Activated naive CD4-positive, alpha-beta T cell treated with anti-CD3 and anti-CD28 coated beads for 36 hours (primary cell): ENCODE results near the gene OR2AT4. TPM values are rescaled to one million over a fixed set of nuclear protein-coding genes. Genes with fewer than 3 reads are reported as not detected.

Experiments used
- CTCF ChIA-PET: fragments of 350-600 bp; sonication (Branson Sonifier 250); formaldehyde crosslinking; loops from one replicate; lab custom pipeline; 2021; ENCODE audit warnings: antibody characterized with exemption; lab: Charles Lee
- DNase-seq: peaks from one replicate; pipeline ENCODE4 v3.0.0-alpha.2; 2020
- H3K27ac Mint-ChIP-seq: one replicate; pipeline ENCODE4 v1.8.0; 2021; ENCODE audit warnings: mild to moderate bottlenecking, mixed read lengths
- H3K27me3 Mint-ChIP-seq: one replicate; pipeline ENCODE4 v1.8.0; 2021; ENCODE audit warnings: low read depth, mixed read lengths
- H3K36me3 Mint-ChIP-seq: one replicate; pipeline ENCODE4 v1.8.0; 2021; ENCODE audit warnings: low read depth, mixed read lengths
- H3K4me1 Mint-ChIP-seq: one replicate; pipeline ENCODE4 v1.8.0; 2021; ENCODE audit warnings: low read depth, mixed read lengths
- H3K4me3 Mint-ChIP-seq: one replicate; pipeline ENCODE4 v1.8.0; 2021; ENCODE audit warnings: mild to moderate bottlenecking, moderate library complexity, mixed read lengths
- H3K9me3 Mint-ChIP-seq: one replicate; pipeline ENCODE4 v1.8.0; 2021; ENCODE audit warnings: mixed read lengths
- intact Hi-C: fragments of 100-400 bp; cut with micrococcal nuclease; formaldehyde crosslinking; loops from one replicate; pipeline ENCODE4 v1.15.1; 2023
- total RNA-seq, 2 experiments: library from RNA; stranded (reverse); gene quantifications; one replicate each; pipeline ENCODE4 v1.2.3, GENCODE V29; 2021

The OR2AT4 gene
- total RNA-seq, 2 experiments from 2014 or later = not detected

DNA sequence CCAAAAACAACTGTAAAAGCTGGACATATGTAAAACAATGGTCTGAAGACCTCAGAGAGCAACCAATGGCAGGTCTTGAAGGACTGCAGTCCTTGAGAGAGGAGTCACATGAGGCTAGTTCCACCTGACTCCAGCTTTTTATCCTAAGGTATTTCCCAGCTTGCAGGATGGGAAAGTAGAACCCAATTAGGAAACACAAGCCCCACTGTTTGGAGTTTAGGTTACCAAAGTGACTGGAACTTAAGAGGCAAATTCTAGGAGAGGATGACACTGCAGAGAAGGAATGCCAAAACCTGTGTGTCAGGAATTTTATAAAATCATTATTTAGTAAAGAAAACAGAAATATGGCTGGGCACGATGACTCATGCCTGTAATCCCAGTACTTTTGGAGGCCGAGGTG, 18.4 kb downstream of the OR2AT4 start:
- intact Hi-C loops = no loop called here
- Mint-ChIP-seq H3K4me3 (no peak overlapping the region), H3K36me3 (no peaks in the 10 kb centered on the region), H3K27ac (no peak overlapping the region), H3K4me1 (no peaks in the 10 kb centered on the region), H3K9me3 (no peaks in the 10 kb centered on the region), H3K27me3 (peaks cover 19% of the 10 kb centered on the region)
- CTCF ChIA-PET = no interaction called here
- DNase-seq = no peak

DNA sequence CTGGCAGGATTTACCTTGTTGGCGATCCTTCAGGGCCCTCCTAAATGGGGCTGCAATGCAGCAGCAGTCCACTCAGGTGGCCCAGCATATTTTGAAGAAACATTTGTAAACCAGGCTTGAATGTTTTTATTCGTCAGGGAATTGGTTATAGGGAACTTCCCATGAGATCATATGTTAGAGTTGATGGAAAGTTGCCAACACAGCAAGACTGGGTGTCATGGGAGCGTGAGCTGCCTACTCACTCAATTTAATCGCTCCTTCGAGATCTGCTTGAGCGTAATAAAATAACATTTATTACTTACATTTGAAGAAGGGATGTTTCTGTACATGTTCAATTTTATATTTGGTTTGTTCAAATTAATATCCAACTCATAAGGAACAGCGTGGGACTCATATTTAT, 19.4 kb downstream of the OR2AT4 start:
- H3K27ac Mint-ChIP-seq = no peak overlapping the region
- H3K4me1 Mint-ChIP-seq = no peaks in the 10 kb centered on the region
- CTCF ChIA-PET = no interaction called here
- intact Hi-C loops = no loop called here
- H3K4me3 Mint-ChIP-seq = no peak overlapping the region
- peaks cover 15% of the 10 kb centered on the region for H3K27me3 Mint-ChIP-seq
- DNase-seq = no peak
- H3K36me3 Mint-ChIP-seq = no peaks in the 10 kb centered on the region
- no peaks in the 10 kb centered on the region for H3K9me3 Mint-ChIP-seq

DNA sequence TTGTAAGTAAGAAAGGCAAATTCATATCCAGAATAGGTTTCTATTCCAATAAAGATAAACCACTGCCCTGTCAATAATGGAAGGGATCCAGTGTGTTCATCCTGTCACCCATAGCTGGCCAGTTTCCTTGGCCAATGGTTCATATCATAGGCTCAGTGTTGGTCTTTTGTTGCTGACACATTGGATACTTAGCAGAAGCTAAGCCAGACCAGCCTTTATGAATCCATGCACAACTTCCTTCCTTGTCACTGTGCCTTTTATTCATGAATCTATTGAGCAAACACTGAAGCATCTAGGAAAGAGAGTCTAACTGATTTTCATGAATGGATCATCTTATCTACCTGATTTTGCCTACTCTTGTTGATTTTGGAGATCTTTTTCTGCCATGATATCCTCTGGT, 20.0 kb downstream of the OR2AT4 start:
- no peaks in the 10 kb centered on the region for H3K36me3 Mint-ChIP-seq
- no peak overlapping the region for H3K4me3 Mint-ChIP-seq
- no peaks in the 10 kb centered on the region for H3K9me3 Mint-ChIP-seq
- peaks cover 15% of the 10 kb centered on the region for H3K27me3 Mint-ChIP-seq
- CTCF ChIA-PET = no interaction called here
- H3K27ac Mint-ChIP-seq = no peak overlapping the region
- H3K4me1 Mint-ChIP-seq = no peaks in the 10 kb centered on the region
- no peak for DNase-seq
- intact Hi-C loops = no loop called here

DNA sequence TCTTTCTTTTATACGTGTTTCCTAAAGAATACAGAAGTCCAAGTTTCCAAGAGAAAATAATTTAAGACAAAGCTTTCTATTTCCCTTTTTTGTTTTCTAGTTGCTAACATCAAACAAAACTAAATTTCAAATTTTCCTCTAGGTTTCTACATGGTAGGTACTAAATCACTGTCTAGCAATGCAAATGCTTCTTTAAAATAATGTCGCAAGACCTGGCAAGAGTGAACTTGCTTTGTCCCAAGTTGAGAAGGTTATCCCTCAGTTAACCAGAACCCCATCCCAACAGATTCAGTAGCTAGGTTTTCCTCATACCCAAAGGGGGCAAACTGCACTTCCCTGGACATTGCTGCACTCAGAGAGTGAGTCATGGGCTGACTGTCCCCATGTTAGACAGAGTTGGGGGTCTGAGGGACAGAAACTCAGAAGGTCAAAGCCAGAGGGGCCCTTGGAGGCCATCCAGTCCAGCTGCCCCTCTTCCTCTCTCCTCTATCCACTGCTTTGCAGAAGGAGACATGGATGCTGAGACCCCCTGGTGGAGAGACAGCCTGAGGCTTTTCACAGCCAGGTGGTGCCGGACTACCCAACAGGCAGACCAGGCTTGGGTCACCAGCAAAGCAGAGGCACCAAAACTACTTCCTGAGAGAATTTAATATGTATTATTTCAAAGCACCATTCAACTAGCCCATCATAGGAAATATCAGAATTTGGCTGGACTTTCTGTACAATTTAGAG, 23.1 kb downstream of the OR2AT4 start:
- Mint-ChIP-seq H3K27ac (no peak overlapping the region), H3K9me3 (no peaks in the 10 kb centered on the region), H3K4me1 (no peaks in the 10 kb centered on the region), H3K27me3 (peaks cover 14% of the 10 kb centered on the region), H3K36me3 (no peaks in the 10 kb centered on the region), H3K4me3 (no peak overlapping the region)
- CTCF ChIA-PET = interaction anchor here (0.6 kb wide), 1 partner anchor 148 kb away, joined by 3 read pairs; no protein-coding TSS in a partner anchor
- intact Hi-C loops = no loop called here
- DNase-seq = no peak

DNA sequence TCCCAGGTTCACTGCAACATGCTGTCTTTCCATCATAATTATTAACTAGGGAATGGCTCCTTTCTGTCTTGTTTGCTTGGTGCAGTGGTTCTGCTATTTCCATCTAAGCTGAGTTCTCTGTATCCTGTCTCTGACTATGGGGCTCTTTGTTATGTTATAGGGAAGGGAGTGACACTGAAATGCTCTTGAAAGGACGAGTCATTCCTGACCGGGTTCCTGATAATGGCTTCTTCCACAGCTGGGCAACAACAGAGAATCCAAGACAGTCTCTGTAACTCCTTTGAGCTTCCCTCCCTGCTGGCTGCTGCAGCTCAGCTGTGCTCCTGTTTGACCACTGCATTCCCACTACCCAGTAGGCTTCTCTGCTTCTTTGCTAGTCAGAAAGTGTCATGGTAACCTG, 24.1 kb downstream of the OR2AT4 start:
- Mint-ChIP-seq H3K27me3 (peaks cover 11% of the 10 kb centered on the region), H3K4me3 (no peak overlapping the region), H3K27ac (no peak overlapping the region), H3K4me1 (no peaks in the 10 kb centered on the region), H3K9me3 (no peaks in the 10 kb centered on the region), H3K36me3 (no peaks in the 10 kb centered on the region)
- DNase-seq = no peak
- intact Hi-C loops = no loop called here
- CTCF ChIA-PET = no interaction called here

DNA sequence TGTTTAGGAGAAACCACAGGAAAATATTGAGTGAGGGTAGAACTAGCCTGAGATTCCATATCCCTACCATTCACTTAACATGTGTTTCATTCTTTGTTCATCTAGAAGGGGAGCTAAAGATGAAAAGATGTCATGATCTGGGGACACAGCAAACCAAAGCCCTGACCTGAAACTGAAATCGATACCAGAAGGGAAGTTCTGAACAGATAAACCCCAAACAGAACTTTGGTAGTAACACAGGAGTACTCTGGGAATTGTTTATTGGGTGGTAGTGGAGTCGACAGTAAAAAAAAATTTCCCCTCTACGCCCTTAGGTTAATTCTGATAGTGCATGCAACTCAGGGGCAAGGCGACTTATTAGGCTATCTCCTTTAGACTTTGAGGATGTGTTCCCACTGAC, 27.2 kb downstream of the OR2AT4 start:
- DNase-seq = no peak
- intact Hi-C loops = no loop called here
- CTCF ChIA-PET = interaction anchor here (0.6 kb wide), 1 partner anchor 94 kb away, joined by 3 read pairs; no protein-coding TSS in a partner anchor
- H3K4me1 Mint-ChIP-seq = no peaks in the 10 kb centered on the region
- H3K36me3 Mint-ChIP-seq = no peaks in the 10 kb centered on the region
- H3K27me3 Mint-ChIP-seq = peaks cover 20% of the 10 kb centered on the region
- no peaks in the 10 kb centered on the region for H3K9me3 Mint-ChIP-seq
- H3K27ac Mint-ChIP-seq = no peak overlapping the region
- no peak overlapping the region for H3K4me3 Mint-ChIP-seq

DNA sequence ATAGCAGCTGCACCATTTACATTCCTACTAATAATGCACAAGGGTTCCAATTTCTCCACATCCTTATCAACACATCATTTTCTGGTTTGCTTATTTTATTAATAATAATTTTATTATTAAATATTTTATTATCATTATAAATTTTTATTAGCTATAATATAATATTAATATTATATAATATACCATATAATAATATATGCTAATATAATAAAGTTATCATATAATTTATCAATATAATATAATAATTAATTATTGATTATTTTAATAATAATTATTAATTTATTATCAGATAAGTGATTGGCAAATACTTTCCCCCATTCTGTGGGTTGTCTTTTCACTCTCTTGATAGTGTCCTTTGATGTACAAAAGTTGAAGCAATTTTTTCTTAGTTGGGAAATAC, 27.7 kb downstream of the OR2AT4 start:
- CTCF ChIA-PET = interaction anchor here (0.6 kb wide), 1 partner anchor 93 kb away, joined by 3 read pairs; no protein-coding TSS in a partner anchor
- no peaks in the 10 kb centered on the region for H3K36me3 Mint-ChIP-seq
- intact Hi-C loops = no loop called here
- no peak for DNase-seq
- no peak overlapping the region for H3K4me3 Mint-ChIP-seq
- no peak overlapping the region for H3K27ac Mint-ChIP-seq
- H3K9me3 Mint-ChIP-seq = no peaks in the 10 kb centered on the region
- H3K4me1 Mint-ChIP-seq = no peaks in the 10 kb centered on the region
- H3K27me3 Mint-ChIP-seq = peaks cover 20% of the 10 kb centered on the region

GRCh38 chr11:75068559-75068958, 28.1 kb downstream of the OR2AT4 start:
- Mint-ChIP-seq H3K36me3 (no peaks in the 10 kb centered on the region), H3K27me3 (peaks cover 20% of the 10 kb centered on the region), H3K4me1 (no peaks in the 10 kb centered on the region), H3K4me3 (no peak overlapping the region), H3K27ac (no peak overlapping the region), H3K9me3 (no peaks in the 10 kb centered on the region)
- CTCF ChIA-PET = no interaction called here
- no peak for DNase-seq
- intact Hi-C loops = no loop called here

DNA sequence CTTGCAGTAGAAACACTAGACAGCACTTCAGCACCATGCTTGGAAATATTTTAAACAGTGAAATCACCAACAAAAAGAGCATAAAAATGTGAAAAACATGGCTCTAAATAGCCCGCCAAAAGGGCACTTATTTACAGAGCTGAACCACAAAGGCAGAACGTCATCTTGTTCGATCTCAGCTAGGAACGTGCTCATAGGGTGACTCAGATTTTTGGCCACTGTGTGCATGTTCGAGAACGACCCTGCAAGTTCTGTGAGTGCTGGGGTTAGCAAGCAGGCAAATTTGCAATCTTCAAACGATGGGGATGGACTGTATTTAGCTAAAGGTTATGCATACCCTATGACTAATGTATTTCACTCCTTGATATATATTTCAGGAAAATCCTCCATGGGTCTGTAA, 30.6 kb downstream of the OR2AT4 start:
- intact Hi-C loops = no loop called here
- Mint-ChIP-seq H3K36me3 (no peaks in the 10 kb centered on the region), H3K27me3 (peaks cover 15% of the 10 kb centered on the region), H3K9me3 (no peaks in the 10 kb centered on the region), H3K27ac (no peak overlapping the region), H3K4me1 (no peaks in the 10 kb centered on the region), H3K4me3 (no peak overlapping the region)
- DNase-seq = no peak
- CTCF ChIA-PET = interaction anchor here (0.6 to 1.3 kb wide), 3 partner anchors 44 to 155 kb away, joined by 3 read pairs; no protein-coding TSS in a partner anchor

- intact Hi-C loops = no loop called here
- Mint-ChIP-seq H3K9me3 (no peaks in the 10 kb centered on the region), H3K4me1 (no peaks in the 10 kb centered on the region), H3K27ac (no peak overlapping the region), H3K27me3 (peaks cover 17% of the 10 kb centered on the region), H3K36me3 (no peaks in the 10 kb centered on the region), H3K4me3 (no peak overlapping the region)
- CTCF ChIA-PET = interaction anchor here (1.6 kb wide), 1 partner anchor 76 kb away, joined by 4 read pairs; no protein-coding TSS in a partner anchor
- DNase-seq = no peak
Observed at GRCh38 chr11:75063741-75064314, 32.8 kb downstream of the OR2AT4 start.

DNA sequence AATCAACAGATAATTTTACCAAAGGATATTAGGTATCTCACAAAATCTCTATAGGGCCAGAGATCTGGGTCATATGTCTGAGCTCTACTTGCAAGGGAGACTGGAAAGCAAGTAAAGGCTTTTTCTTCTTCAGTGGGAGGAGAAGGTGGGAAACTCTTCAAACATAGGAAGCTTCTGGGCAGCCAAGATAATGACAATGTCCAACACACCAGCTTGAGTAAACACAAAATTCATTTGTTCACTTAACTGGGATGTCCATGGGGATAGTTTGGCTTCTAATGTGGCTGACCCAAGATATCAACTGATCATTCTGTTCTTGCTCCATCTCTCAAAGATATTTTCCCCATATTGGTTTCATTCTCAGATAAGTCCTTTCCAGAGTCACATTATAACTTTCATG, 37.4 kb downstream of the OR2AT4 start:
- Mint-ChIP-seq H3K27me3 (peaks cover 8% of the 10 kb centered on the region), H3K9me3 (no peaks in the 10 kb centered on the region), H3K4me3 (no peak overlapping the region)

GRCh38 chr11:75056814-75057213, 39.9 kb downstream of the OR2AT4 start:
- Mint-ChIP-seq H3K4me1 (no peaks in the 10 kb centered on the region), H3K27ac (no peak overlapping the region), H3K4me3 (no peak overlapping the region), H3K27me3 (peaks cover 5% of the 10 kb centered on the region), H3K36me3 (peaks cover 6% of the 10 kb centered on the region), H3K9me3 (peaks cover 14% of the 10 kb centered on the region)
- CTCF ChIA-PET = no interaction called here
- intact Hi-C loops = no loop called here
- DNase-seq = no peak

More for the DNA sequence above, 37.4 kb downstream of the OR2AT4 start:
- Mint-ChIP-seq H3K27ac (no peak overlapping the region), H3K4me1 (no peaks in the 10 kb centered on the region), H3K36me3 (no peaks in the 10 kb centered on the region)
- intact Hi-C loops = no loop called here
- CTCF ChIA-PET = no interaction called here
- DNase-seq = no peak

GRCh38 chr11:75055511-75055910, 41.2 kb downstream of the OR2AT4 start:
- H3K9me3 Mint-ChIP-seq = peaks cover 14% of the 10 kb centered on the region
- no peaks in the 10 kb centered on the region for H3K4me1 Mint-ChIP-seq
- no peak overlapping the region for H3K4me3 Mint-ChIP-seq
- no peak overlapping the region for H3K27ac Mint-ChIP-seq
- DNase-seq = no peak
- peaks cover 5% of the 10 kb centered on the region for H3K27me3 Mint-ChIP-seq
- H3K36me3 Mint-ChIP-seq = peaks cover 6% of the 10 kb centered on the region
- intact Hi-C loops = no loop called here
- CTCF ChIA-PET = no interaction called here
